ENCODE data around the gene ADAM12. TPM values are rescaled to one million over a fixed set of nuclear protein-coding genes. Genes with fewer than 3 reads are reported as not detected.

ADAM12 gene
- total and polyA plus RNA-seq, 10 of the 15 experiments (the other 5 are each of a cell fraction or from before 2014, with no cell fraction given) = under 0.01 to 0.62 (median 0.04) TPM; not detected in 5

- H3K4me3 ChIP-seq = no peak overlapping the region
- no peaks in the 10 kb centered on the region for H4K20me1 ChIP-seq (ENCODE audit: control insufficient read depth, insufficient read depth)
- intact Hi-C loops (cut with micrococcal nuclease; ENCODE audit: unreplicated experiment) = no loop called here
- in situ Hi-C loops (cut with MboI) = no loop called here
- H3K4me1 ChIP-seq (ENCODE audit: control insufficient read depth, insufficient read depth, low read length) = no peaks in the 10 kb centered on the region
- ChIA-PET SMC1A (ENCODE audit: uncharacterized antibody, unreplicated experiment) (no interaction called here), RAD21 (ENCODE audit: unreplicated experiment) (no interaction called here), CTCF (no interaction called here), POLR2A (no interaction called here)
- BruUV-seq (replicated peaks) = no TSS peak
- no peak for ATAC-seq
- no peak for TF ChIP-seq ZNF384 (IDR thresholded peaks at IDR 0.05; ENCODE audit: borderline replicate concordance, low read depth, low read length)
- TF ChIP-seq SMARCA5 (IDR thresholded peaks at IDR 0.05) = no peak
- no peak for TF ChIP-seq SMAD5 (IDR thresholded peaks at IDR 0.05; ENCODE audit: low read depth)
- TF ChIP-seq NFIC (IDR thresholded peaks at IDR 0.05; ENCODE audit: low read depth, low read length) = no peak
- TF ChIP-seq HDAC2 (IDR thresholded peaks at IDR 0.05) = no peak
- TF ChIP-seq NR2C2 (IDR thresholded peaks at IDR 0.05; ENCODE audit: borderline replicate concordance, control insufficient read depth, insufficient read length, low read depth) = no peak
- no peak for TF ChIP-seq CHD4 (IDR thresholded peaks at IDR 0.05)
- TF ChIP-seq PAX5 (IDR thresholded peaks at IDR 0.05; ENCODE audit: borderline replicate concordance, low read depth, low read length) = no peak
- TF ChIP-seq POU2F2 (IDR thresholded peaks at IDR 0.05; ENCODE audit: borderline replicate concordance, low read depth, low read length) = no peak
- TF ChIP-seq ZBTB4 (CRISPR knock-in tag; IDR thresholded peaks at IDR 0.05) = no peak
- no peak for TF ChIP-seq CHD1 (IDR thresholded peaks at IDR 0.05; ENCODE audit: low read depth, low read length)
- no peak for TF ChIP-seq JUND (IDR thresholded peaks at IDR 0.05; ENCODE audit: low read depth, low read length)
- no peak for TF ChIP-seq SMAD1 (IDR thresholded peaks at IDR 0.05; ENCODE audit: low read depth, partially characterized antibody)
- no peak for TF ChIP-seq WRNIP1 (IDR thresholded peaks at IDR 0.05; ENCODE audit: borderline replicate concordance, low read depth, low read length)
- TF ChIP-seq CREB1 (IDR thresholded peaks at IDR 0.05; ENCODE audit: low read depth) = no peak
- TF ChIP-seq FOXK2 (IDR thresholded peaks at IDR 0.05) = no peak
- no peak for TF ChIP-seq NR2F1 (conservative IDR thresholded peaks at IDR 0.05)
- TF ChIP-seq, protein P1, sequence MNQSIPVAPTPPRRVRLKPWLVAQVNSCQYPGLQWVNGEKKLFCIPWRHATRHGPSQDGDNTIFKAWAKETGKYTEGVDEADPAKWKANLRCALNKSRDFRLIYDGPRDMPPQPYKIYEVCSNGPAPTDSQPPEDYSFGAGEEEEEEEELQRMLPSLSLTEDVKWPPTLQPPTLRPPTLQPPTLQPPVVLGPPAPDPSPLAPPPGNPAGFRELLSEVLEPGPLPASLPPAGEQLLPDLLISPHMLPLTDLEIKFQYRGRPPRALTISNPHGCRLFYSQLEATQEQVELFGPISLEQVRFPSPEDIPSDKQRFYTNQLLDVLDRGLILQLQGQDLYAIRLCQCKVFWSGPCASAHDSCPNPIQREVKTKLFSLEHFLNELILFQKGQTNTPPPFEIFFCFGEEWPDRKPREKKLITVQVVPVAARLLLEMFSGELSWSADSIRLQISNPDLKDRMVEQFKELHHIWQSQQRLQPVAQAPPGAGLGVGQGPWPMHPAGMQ (IDR thresholded peaks at IDR 0.05; ENCODE audit: borderline replicate concordance) = no peak
- no peaks in the 10 kb centered on the region for H3K9me3 ChIP-seq (replicated peaks; ENCODE audit: control insufficient read depth, insufficient read depth, low read length)
- no peaks in the 10 kb centered on the region for H3K27me3 ChIP-seq (replicated peaks in 1 of 2; ENCODE audit: control insufficient read depth in 2 of 2, insufficient read depth in 2 of 2, low read length in 1 of 2)
- WGBS (ENCODE audit: insufficient coverage, insufficient replicate concordance, low lambda C conversion rate, missing lambda C conversion rate) = 19% methylated on average over 6 of the region's 6 CpGs
- FAIRE-seq = no peak
- no peaks in the 10 kb centered on the region for H3K36me3 ChIP-seq (ENCODE audit: control insufficient read depth in 2 of 2, insufficient read depth in 2 of 2, low read length in 1 of 2)
- H3K9ac ChIP-seq (ENCODE audit: control insufficient read depth, insufficient read depth, low read length) = no peak overlapping the region
- no peak for DNase-seq (ENCODE audit: low read depth, low spot score)
- no peak overlapping the region for H3K27ac ChIP-seq (ENCODE audit: control insufficient read depth, insufficient read depth)
- no peak overlapping the region for H3K4me2 ChIP-seq (ENCODE audit: control insufficient read depth, insufficient read depth)
- H2AFZ ChIP-seq (ENCODE audit: control insufficient read depth, low read depth, low read length) = no peak overlapping the region
- H3K79me2 ChIP-seq (ENCODE audit: control insufficient read depth, insufficient read depth, low read length) = no peaks in the 10 kb centered on the region
Observed at GRCh38 chr10:126405239-126405775, 17.0 kb upstream of the ADAM12 start.

Measured in GM12878 (cell line).